IMR-90 (cell line): Measurements from ENCODE around the gene SPATA3. TPM values are rescaled to one million over a fixed set of nuclear protein-coding genes. Genes with fewer than 3 reads are reported as not detected.

Experiments used
- ATAC-seq: fragments of 200-7000 bp; cut with Tn5 transposase; 2 replicates; pipeline ENCODE4 v1.9.1; 2020; ENCODE audit warnings: low read depth, mild to moderate bottlenecking, moderate library complexity
- BruUV-seq: library from RNA; stranded (reverse); fragments of 400-500 nt; replicated peaks from 2 replicates; lab custom pipeline; 2021; lab: Mats Ljungman, UMichigan
- CTCF ChIA-PET: fragments of 300-600 bp; formaldehyde crosslinking; extraction: SDS; loops from one replicate; lab custom pipeline; 2021; ENCODE audit warnings: antibody characterized with exemption; lab: Yijun Ruan, JAX
- POLR2A ChIA-PET: fragments of 300-600 bp; sonication (Branson Sonifier 250); formaldehyde crosslinking; loops from one replicate; lab custom pipeline; 2022; ENCODE audit warnings: antibody characterized with exemption; ENCODE audit not compliant: unreplicated experiment; lab: Charles Lee
- DNase-seq: peaks from one replicate; pipeline ENCODE4 v3.0.0; 2013
- H2AFZ ChIP-seq: replicated peaks from 2 replicates; pipeline ENCODE3; 2013; ENCODE audit warnings: low read length, mild to moderate bottlenecking; ENCODE audit not compliant: poor library complexity
- H2AK5ac ChIP-seq: 2 replicates; pipeline ENCODE4 v1.6.1; 2013; ENCODE audit warnings: low read depth, low read length, inconsistent platforms
- H2AK9ac ChIP-seq: replicated peaks from 2 replicates; pipeline ENCODE3; 2013; ENCODE audit warnings: mild to moderate bottlenecking, low read depth, low read length, moderate library complexity; ENCODE audit not compliant: poor library complexity
- H2BK120ac ChIP-seq: 2 replicates; pipeline ENCODE4 v1.6.1; 2013; ENCODE audit warnings: low read depth, low read length, inconsistent platforms
- H2BK15ac ChIP-seq: 3 replicates; pipeline ENCODE4 v1.6.1; 2013; ENCODE audit warnings: low read depth, low read length, inconsistent platforms
- H2BK20ac ChIP-seq: 2 replicates; pipeline ENCODE4 v1.6.1; 2013; ENCODE audit warnings: low read depth, mild to moderate bottlenecking, inconsistent platforms, low read length, moderate library complexity
- H2BK5ac ChIP-seq: 2 replicates; pipeline ENCODE4 v1.6.1; 2013; ENCODE audit warnings: mild to moderate bottlenecking, low read depth, low read length, inconsistent platforms; ENCODE audit not compliant: poor library complexity, severe bottlenecking
- H3K14ac ChIP-seq: replicated peaks from 2 replicates; pipeline ENCODE4 v1.6.1; 2013; ENCODE audit warnings: low read depth, low read length, inconsistent platforms
- H3K18ac ChIP-seq: 2 replicates; pipeline ENCODE4 v1.6.1; 2013; ENCODE audit warnings: low read depth, low read length, control low read depth
- H3K23ac ChIP-seq: 2 replicates; pipeline ENCODE4 v1.6.1; 2013; ENCODE audit warnings: low read depth, low read length, inconsistent platforms
- H3K27ac ChIP-seq: 2 replicates; pipeline ENCODE4 v1.5.1; 2013; ENCODE audit warnings: mild to moderate bottlenecking, control low read depth, low read length; ENCODE audit not compliant: insufficient read depth
- H3K27me3 ChIP-seq: 2 replicates; pipeline ENCODE4 v1.6.1; 2013; ENCODE audit warnings: low read length; ENCODE audit not compliant: control insufficient read depth, insufficient read depth
- H3K36me3 ChIP-seq: 2 replicates; pipeline ENCODE4 v1.6.1; 2013; ENCODE audit warnings: low read length, mixed read lengths; ENCODE audit not compliant: control insufficient read depth, insufficient read depth
- H3K4ac ChIP-seq: 2 replicates; pipeline ENCODE4 v1.6.1; 2013; ENCODE audit warnings: low read depth, low read length, inconsistent platforms
- H3K4me1 ChIP-seq: 2 replicates; pipeline ENCODE4 v1.6.1; 2013; ENCODE audit warnings: low read length, mixed read lengths; ENCODE audit not compliant: control insufficient read depth, insufficient read depth
- H3K4me2 ChIP-seq: 2 replicates; pipeline ENCODE4 v1.6.1; 2013; ENCODE audit warnings: low read depth, mild to moderate bottlenecking, control low read depth, low read length, moderate library complexity
- H3K4me3 ChIP-seq: 2 replicates; pipeline ENCODE4 v1.5.1; 2013; ENCODE audit warnings: low read depth, mild to moderate bottlenecking, control low read depth, low read length, moderate library complexity; ENCODE audit not compliant: insufficient read depth
- H3K56ac ChIP-seq: 2 replicates; pipeline ENCODE4 v1.6.1; 2013; ENCODE audit warnings: low read length, inconsistent platforms; ENCODE audit not compliant: insufficient read depth; ENCODE audit errors: extremely low read depth
- H3K79me1 ChIP-seq, 2 experiments: 2 replicates each; pipeline ENCODE4 v1.6.1; 2013; ENCODE audit warnings: low read length in 2 of 2, inconsistent platforms in 1 of 2, low read depth in 1 of 2
- H3K9ac ChIP-seq: 2 replicates; pipeline ENCODE4 v1.6.1; 2013; ENCODE audit warnings: low read depth, low read length, control low read depth
- H3K9me1 ChIP-seq: 2 replicates; pipeline ENCODE4 v1.6.1; 2013; ENCODE audit warnings: low read length, inconsistent platforms; ENCODE audit not compliant: insufficient read depth
- H3K9me3 ChIP-seq: 2 replicates; pipeline ENCODE4 v1.6.1; 2013; ENCODE audit warnings: low read length; ENCODE audit not compliant: control insufficient read depth, insufficient read depth
- H4K20me1 ChIP-seq: 2 replicates; pipeline ENCODE4 v1.6.1; 2013; ENCODE audit warnings: low read length, inconsistent platforms; ENCODE audit not compliant: insufficient read depth
- H4K5ac ChIP-seq: 2 replicates; pipeline ENCODE4 v1.6.1; 2013; ENCODE audit warnings: mild to moderate bottlenecking, low read depth, low read length, control low read depth
- H4K8ac ChIP-seq, 2 experiments: 2 replicates each; pipeline ENCODE4 v1.6.1; 2013; ENCODE audit warnings: low read depth in 2 of 2, low read length in 2 of 2, control low read depth in 1 of 2, inconsistent platforms in 1 of 2
- H4K91ac ChIP-seq: 2 replicates; pipeline ENCODE4 v1.6.1; 2013; ENCODE audit warnings: low read depth, low read length, inconsistent platforms; ENCODE audit not compliant: insufficient read depth
- BHLHE40 ChIP-seq: fragments of 150-350 bp; IDR thresholded peaks from 2 replicates; pipeline ENCODE4 v1.6.1; 2016; ENCODE audit warnings: mild to moderate bottlenecking, low read depth, low read length
- CEBPB ChIP-seq: IDR thresholded peaks from 2 replicates; pipeline ENCODE4 v1.6.1; 2012; ENCODE audit warnings: low read depth, low read length, improper control_type of control experiment
- CHD1 ChIP-seq: IDR thresholded peaks from 2 replicates; pipeline ENCODE4 v1.6.1; 2012; ENCODE audit warnings: low read depth, low read length, improper control_type of control experiment
- CTCF ChIP-seq: conservative IDR thresholded peaks from 2 replicates; pipeline ENCODE4 v1.5.1; 2012; ENCODE audit warnings: mild to moderate bottlenecking, low read depth, low read length, improper control_type of control experiment
- ELK1 ChIP-seq: fragments of 150-350 bp; IDR thresholded peaks from 2 replicates; pipeline ENCODE4 v1.6.1; 2016; ENCODE audit warnings: low read depth, mild to moderate bottlenecking, low read length, moderate library complexity, borderline replicate concordance
- FOS ChIP-seq: fragments of 150-350 bp; IDR thresholded peaks from 2 replicates; pipeline ENCODE4 v1.6.1; 2016; ENCODE audit warnings: low read depth, low read length
- MAFK ChIP-seq: IDR thresholded peaks from 2 replicates; pipeline ENCODE4 v1.6.1; 2012; ENCODE audit warnings: low read depth, low read length, improper control_type of control experiment
- MAZ ChIP-seq: IDR thresholded peaks from 2 replicates; pipeline ENCODE4 v1.6.1; 2012; ENCODE audit warnings: low read depth, mild to moderate bottlenecking, low read length, improper control_type of control experiment, moderate library complexity, borderline replicate concordance
- MXI1 ChIP-seq: IDR thresholded peaks from 2 replicates; pipeline ENCODE4 v1.6.1; 2012; ENCODE audit warnings: low read depth, mild to moderate bottlenecking, low read length, moderate library complexity, borderline replicate concordance
- NFE2L2 ChIP-seq: fragments of 150-350 bp; IDR thresholded peaks from 2 replicates; pipeline ENCODE4 v1.6.1; 2016; ENCODE audit warnings: low read depth, mild to moderate bottlenecking, low read length
- POLR2A ChIP-seq: IDR thresholded peaks from 2 replicates; pipeline ENCODE4 v1.6.1; 2012; ENCODE audit warnings: mild to moderate bottlenecking, low read depth, low read length
- RAD21 ChIP-seq: IDR thresholded peaks from 2 replicates; pipeline ENCODE4 v1.6.1; 2012; ENCODE audit warnings: low read length, improper control_type of control experiment
- RCOR1 ChIP-seq: IDR thresholded peaks from 2 replicates; pipeline ENCODE4 v1.6.1; 2012; ENCODE audit warnings: mild to moderate bottlenecking, low read length, improper control_type of control experiment; ENCODE audit not compliant: insufficient replicate concordance
- RFX5 ChIP-seq: IDR thresholded peaks from 2 replicates; pipeline ENCODE4 v1.8.0; 2012; ENCODE audit warnings: low read depth, mild to moderate bottlenecking, low read length, moderate library complexity
- SMC3 ChIP-seq: fragments of 150-350 bp; IDR thresholded peaks from 2 replicates; pipeline ENCODE4 v1.6.1; 2016; ENCODE audit warnings: low read depth, mild to moderate bottlenecking, antibody characterized with exemption, low read length, moderate library complexity
- USF2 ChIP-seq: fragments of 150-350 bp; IDR thresholded peaks from 2 replicates; pipeline ENCODE4 v1.6.1; 2017; ENCODE audit warnings: mild to moderate bottlenecking, antibody characterized with exemption, low read length, low read depth
- WGBS, 2 experiments: methylation state at CpG; one replicate each; pipeline versions ENCODE4 v1.1.5 to v1.1.7; 2013; ENCODE audit warnings: missing lambda C conversion rate in 2 of 2; ENCODE audit not compliant: insufficient read length in 1 of 2; ENCODE audit errors: extremely low coverage in 2 of 2; 5-methylcytosine and 5-hydroxymethylcytosine counted together
- dilution Hi-C: fragments of 300-500 bp; cut with HindIII; formaldehyde crosslinking; loops from one replicate; pipeline ENCODE4 v1.14.3; 2018; ENCODE audit warnings: low sequenced_read_pairs; ENCODE audit not compliant: unreplicated experiment
- in situ Hi-C: fragments of 300-500 bp; cut with MboI; formaldehyde crosslinking; loops from 3 replicates; pipeline ENCODE4 v1.14.3; 2019; ENCODE audit warnings: low sequenced_read_pairs, inconsistent platforms, mixed read lengths
- intact Hi-C: fragments of 100-400 bp; cut with micrococcal nuclease; formaldehyde crosslinking; loops from 2 replicates; pipeline ENCODE4 v1.10.0; 2022
- polyA plus RNA-seq, 3 experiments: library from polyadenylated mRNA; depleted of rRNA; stranded (reverse); fragments of >200 nt; gene quantifications; 2 replicates each; pipeline ENCODE4 v1.2.3, GENCODE V29; 2012; ENCODE audit warnings: low replicate concordance in 1 of 3
- total RNA-seq: library from RNA; depleted of rRNA; stranded (reverse); fragments of >200 nt; gene quantifications from 2 replicates; pipeline ENCODE4 v1.2.3, GENCODE V29; 2012

SPATA3 gene
- total and polyA plus RNA-seq, 2 of the 4 experiments (the other 2 are of a cell fraction): not detected

GRCh38 chr2:231007286-231008098 is 11.6 kb downstream of the SPATA3 start:
- BruUV-seq: no TSS peak
- H3K27me3 ChIP-seq: peaks cover 47% of the 10 kb centered on the region
- POLR2A ChIA-PET: no interaction called here

More at GRCh38 chr2:231007286-231008098, 11.6 kb downstream of the SPATA3 start:
- Histone ChIP-seq H3K9me1 (no peaks in the 10 kb centered on the region), H3K36me3 (no peaks in the 10 kb centered on the region), H3K4me1 (no peaks in the 10 kb centered on the region), H3K4me2 (no peak overlapping the region), H3K4me3 (no peak overlapping the region), H4K20me1 (no peaks in the 10 kb centered on the region), H2BK20ac (no peak overlapping the region), H2AK5ac (no peak overlapping the region), H2AK9ac (no peak overlapping the region), H3K56ac (no peak overlapping the region), H2BK120ac (no peak overlapping the region), H3K23ac (no peak overlapping the region), H3K4ac (no peak overlapping the region), H3K9me3 (no peaks in the 10 kb centered on the region), H3K14ac (no peak overlapping the region), H2BK5ac (no peak overlapping the region), H3K9ac (no peak overlapping the region), H4K5ac (no peak overlapping the region), H3K27ac (no peak overlapping the region), H2AFZ (no peak overlapping the region), H3K79me1 (no peaks in the 10 kb centered on the region), H4K8ac (no peak overlapping the region), H4K91ac (no peak overlapping the region), H2BK15ac (no peak overlapping the region), H3K18ac (no peak overlapping the region)
- in situ Hi-C loops (no loop called here), dilution Hi-C loops (no loop called here), intact Hi-C loops (no loop called here)
- TF ChIP-seq CHD1 (no peak), MXI1 (no peak), MAFK (no peak), FOS (no peak), ELK1 (no peak), USF2 (no peak), CEBPB (no peak), RAD21 (no peak), RFX5 (no peak), POLR2A (no peak), RCOR1 (no peak), CTCF (no peak), BHLHE40 (no peak), SMC3 (no peak), MAZ (no peak), NFE2L2 (no peak)
- CTCF ChIA-PET: no interaction called here
- ATAC-seq (no peak), DNase-seq (no peak)
- WGBS, 2 experiments: 100% methylated on average over 3 of the region's 10 CpGs; no CpG with 5 or more reads in 1 of the 2 experiments
